Measurements from ENCODE around the gene FLNB. TPM values are rescaled to one million over a fixed set of nuclear protein-coding genes. Genes with fewer than 3 reads are reported as not detected.

FLNB gene
- total RNA-seq, 2 experiments from 2014 or later = 33.3 to 37.9 TPM

GRCh38 chr3:58122936-58123700 is 114.9 kb downstream of the FLNB start:
- Mint-ChIP-seq H3K9me3 (no peaks in the 10 kb centered on the region), H3K36me3 (ENCODE audit: low read depth) (peaks cover 44% of the 10 kb centered on the region), H3K4me3 (no peak overlapping the region), H3K27ac (no peak overlapping the region), H3K4me1 (peaks cover under 1% of the 10 kb centered on the region), H3K27me3 (no peaks in the 10 kb centered on the region)
- CTCF ChIA-PET = interaction anchor here (0.6 to 1.5 kb wide), 3 partner anchors 12 to 171 kb away, joined by 3 to 4 read pairs (median 3); partner anchors contain the start of gene FLNB
- DNase-seq = no peak
- POLR2A ChIA-PET = no interaction called here

GRCh38 chr3:58124387-58124786 is 116.2 kb downstream of the FLNB start:
- no peak overlapping the region for H3K27ac Mint-ChIP-seq
- ChIA-PET POLR2A (no interaction called here), CTCF (interaction anchor here (1.5 kb wide), 1 partner anchor 117 kb away, joined by 4 read pairs; the partner anchor contains the start of gene FLNB)
- peaks cover 12% of the 10 kb centered on the region for H3K4me1 Mint-ChIP-seq
- H3K9me3 Mint-ChIP-seq = no peaks in the 10 kb centered on the region
- no peaks in the 10 kb centered on the region for H3K27me3 Mint-ChIP-seq
- H3K36me3 Mint-ChIP-seq (ENCODE audit: low read depth) = peaks cover 54% of the 10 kb centered on the region
- H3K4me3 Mint-ChIP-seq = no peak overlapping the region
- no peak for DNase-seq

DNA sequence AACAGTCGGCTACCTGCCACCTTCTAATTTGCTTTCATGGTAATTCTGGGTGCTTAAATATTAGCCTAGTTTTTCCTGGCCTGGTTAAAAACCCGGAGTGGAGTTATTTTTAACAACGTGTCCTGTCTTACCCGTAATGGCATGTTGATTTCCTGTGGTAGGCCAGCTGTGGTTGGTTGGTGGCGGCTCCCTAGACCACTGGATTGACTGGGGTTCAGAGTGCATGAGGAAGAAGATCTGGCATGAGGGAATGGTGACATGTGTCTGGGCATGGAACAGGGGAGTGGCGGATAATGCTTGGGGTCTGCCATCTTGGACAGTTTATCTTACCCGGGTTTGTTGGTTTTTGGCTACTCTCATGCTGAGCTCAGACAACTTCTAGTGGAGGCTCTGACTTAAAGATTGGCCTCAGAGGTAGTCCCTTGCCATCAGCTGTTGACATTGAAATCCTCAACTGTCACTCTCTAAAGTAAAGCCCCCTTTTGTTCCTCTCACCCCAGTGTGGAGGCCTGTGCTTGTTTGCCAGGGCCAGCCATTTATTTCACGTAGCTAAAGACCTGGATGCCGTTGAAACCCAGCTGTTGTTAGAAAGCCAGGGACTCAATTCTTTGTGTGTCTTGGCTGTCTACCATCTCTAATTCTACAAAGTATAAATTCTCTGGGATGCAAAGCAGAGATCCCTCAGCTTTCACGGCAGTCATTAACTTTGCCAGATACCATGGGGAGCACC is 121.0 kb downstream of the FLNB start:
- ChIA-PET CTCF (interaction anchor here (0.6 to 1.8 kb wide), 2 partner anchors 154 to 176 kb away, joined by 3 to 4 read pairs; partner anchors contain the start of genes HTD2 and RPP14), POLR2A (no interaction called here)
- Mint-ChIP-seq H3K4me1 (peaks cover 14% of the 10 kb centered on the region), H3K9me3 (no peaks in the 10 kb centered on the region), H3K27ac (no peak overlapping the region), H3K27me3 (no peaks in the 10 kb centered on the region), H3K36me3 (ENCODE audit: low read depth) (peaks cover 57% of the 10 kb centered on the region), H3K4me3 (no peak overlapping the region)
- no peak for DNase-seq

GRCh38 chr3:58130591-58130990 is 122.4 kb downstream of the FLNB start:
- no peak overlapping the region for H3K27ac Mint-ChIP-seq
- H3K36me3 Mint-ChIP-seq (ENCODE audit: low read depth) = peaks cover 53% of the 10 kb centered on the region
- POLR2A ChIA-PET = no interaction called here
- CTCF ChIA-PET = interaction anchor here (1.8 to 3.3 kb wide), 2 partner anchors 36 to 175 kb away, joined by 4 to 9 read pairs; partner anchors contain the start of genes HTD2 and RPP14
- H3K4me1 Mint-ChIP-seq = peaks cover 14% of the 10 kb centered on the region
- no peaks in the 10 kb centered on the region for H3K27me3 Mint-ChIP-seq
- H3K9me3 Mint-ChIP-seq = no peaks in the 10 kb centered on the region
- DNase-seq = no peak
- H3K4me3 Mint-ChIP-seq = no peak overlapping the region

GRCh38 chr3:58131101-58131825 is 123.0 kb downstream of the FLNB start:
- no peaks in the 10 kb centered on the region for H3K9me3 Mint-ChIP-seq
- no peak overlapping the region for H3K4me3 Mint-ChIP-seq
- POLR2A ChIA-PET = no interaction called here
- CTCF ChIA-PET = interaction anchor here (3.3 kb wide), 1 partner anchor 36 kb away, joined by 9 read pairs; no protein-coding TSS in a partner anchor
- H3K36me3 Mint-ChIP-seq (ENCODE audit: low read depth) = peaks cover 55% of the 10 kb centered on the region
- H3K27ac Mint-ChIP-seq = no peak overlapping the region
- peaks cover 14% of the 10 kb centered on the region for H3K4me1 Mint-ChIP-seq
- H3K27me3 Mint-ChIP-seq = no peaks in the 10 kb centered on the region
- DNase-seq = no peak

DNA sequence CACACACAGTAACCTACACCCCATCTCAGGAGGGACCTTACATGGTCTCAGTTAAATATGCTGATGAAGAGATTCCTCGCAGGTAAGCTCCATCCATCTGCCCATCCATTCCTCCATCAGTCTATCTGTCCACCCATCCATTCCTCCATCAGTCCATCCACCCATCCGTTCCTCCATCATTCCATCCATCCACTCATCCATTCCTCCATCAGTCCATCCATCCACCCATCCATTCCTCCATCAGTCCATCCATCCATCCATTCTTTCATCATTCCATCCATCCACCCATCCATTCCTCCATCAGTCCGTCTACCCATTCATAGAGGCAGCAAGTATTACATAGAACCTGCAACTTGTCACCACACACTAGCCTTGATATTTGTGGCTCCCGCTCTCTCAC is 124.6 kb downstream of the FLNB start:
- Mint-ChIP-seq H3K4me3 (no peak overlapping the region), H3K9me3 (no peaks in the 10 kb centered on the region), H3K36me3 (ENCODE audit: low read depth) (peaks cover 51% of the 10 kb centered on the region), H3K27ac (no peak overlapping the region), H3K4me1 (peaks cover 14% of the 10 kb centered on the region), H3K27me3 (no peaks in the 10 kb centered on the region)
- ChIA-PET CTCF (interaction anchor here (1.4 to 3.3 kb wide), 3 partner anchors 34 to 125 kb away, joined by 3 to 9 read pairs (median 5); no protein-coding TSS in a partner anchor), POLR2A (no interaction called here)
- DNase-seq = no peak

GRCh38 chr3:58134468-58134867 is 126.2 kb downstream of the FLNB start:
- Mint-ChIP-seq H3K9me3 (no peaks in the 10 kb centered on the region), H3K4me3 (no peak overlapping the region), H3K27me3 (no peaks in the 10 kb centered on the region), H3K36me3 (ENCODE audit: low read depth) (peaks cover 46% of the 10 kb centered on the region), H3K4me1 (peaks cover 1% of the 10 kb centered on the region), H3K27ac (no peak overlapping the region)
- POLR2A ChIA-PET = no interaction called here
- DNase-seq = no peak
- CTCF ChIA-PET = interaction anchor here (0.5 to 0.7 kb wide), 2 partner anchors 11 to 198 kb away, joined by 3 to 4 read pairs; no protein-coding TSS in a partner anchor

DNA sequence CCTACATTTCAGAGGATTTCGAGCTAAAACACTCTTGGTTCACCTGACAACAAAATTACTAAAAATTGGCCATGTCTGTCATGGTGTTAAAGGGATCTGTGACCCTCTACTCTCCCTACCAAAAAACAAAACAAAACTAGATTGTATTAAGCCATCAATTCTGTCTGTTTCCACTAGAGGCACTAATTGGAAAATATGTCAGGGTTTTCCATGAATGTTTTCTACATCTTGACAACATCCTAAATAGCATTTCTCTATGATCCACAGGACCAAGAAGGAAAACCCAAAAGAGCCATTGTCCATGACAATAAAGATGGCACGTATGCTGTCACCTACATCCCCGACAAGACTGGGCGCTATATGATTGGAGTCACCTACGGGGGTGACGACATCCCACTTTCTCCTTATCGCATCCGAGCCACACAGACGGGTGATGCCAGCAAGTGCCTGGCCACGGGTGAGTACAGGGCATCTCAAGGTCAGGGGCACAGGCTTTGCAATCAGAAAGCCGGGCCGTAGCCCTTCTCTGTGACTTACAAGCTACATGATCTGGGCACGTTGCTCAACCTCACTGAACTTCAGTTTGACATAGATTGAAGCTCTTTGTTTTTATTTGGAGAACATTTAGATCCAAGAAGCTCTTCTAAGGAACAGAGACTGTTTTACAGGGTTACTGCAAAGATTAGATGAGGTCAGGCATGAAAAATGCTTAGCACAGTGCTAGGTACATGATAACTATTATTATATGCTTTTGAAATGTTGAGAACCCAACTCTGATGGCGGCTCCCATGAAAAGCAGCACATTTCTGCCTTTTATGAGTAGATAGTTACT is 127.7 kb downstream of the FLNB start:
- H3K4me1 Mint-ChIP-seq = no peaks in the 10 kb centered on the region
- H3K27ac Mint-ChIP-seq = no peak overlapping the region
- no peak for DNase-seq
- H3K4me3 Mint-ChIP-seq = no peak overlapping the region
- ChIA-PET CTCF (no interaction called here), POLR2A (no interaction called here)
- no peaks in the 10 kb centered on the region for H3K9me3 Mint-ChIP-seq
- H3K36me3 Mint-ChIP-seq (ENCODE audit: low read depth) = peaks cover 49% of the 10 kb centered on the region
- H3K27me3 Mint-ChIP-seq = no peaks in the 10 kb centered on the region

DNA sequence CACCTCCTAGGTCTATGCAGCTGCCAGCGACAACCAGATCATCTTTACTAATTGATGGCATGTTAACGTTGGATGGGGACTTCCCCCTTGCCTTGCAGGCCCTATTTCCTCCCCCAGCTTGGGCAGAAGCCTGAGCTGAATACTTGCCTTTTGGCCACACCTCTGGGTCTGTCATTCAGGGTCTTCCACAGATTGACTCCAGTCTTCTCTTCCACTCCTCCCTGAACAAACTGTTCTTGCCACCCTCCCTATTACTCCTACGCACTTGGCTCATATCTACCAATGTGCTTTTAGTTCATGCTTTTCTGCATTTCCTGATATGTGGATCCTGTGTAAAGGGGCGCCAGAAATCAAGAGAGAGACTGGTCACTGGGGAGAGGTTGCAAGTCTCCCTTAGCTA is 129.1 kb downstream of the FLNB start:
- no peak overlapping the region for H3K27ac Mint-ChIP-seq
- CTCF ChIA-PET = no interaction called here
- POLR2A ChIA-PET = no interaction called here

GRCh38 chr3:58141766-58142345 is 133.6 kb downstream of the FLNB start:
- no peak for DNase-seq
- CTCF ChIA-PET = no interaction called here
- no peaks in the 10 kb centered on the region for H3K27me3 Mint-ChIP-seq
- no peak overlapping the region for H3K4me3 Mint-ChIP-seq
- no peaks in the 10 kb centered on the region for H3K9me3 Mint-ChIP-seq
- no peak overlapping the region for H3K27ac Mint-ChIP-seq
- H3K36me3 Mint-ChIP-seq (ENCODE audit: low read depth) = peaks cover 26% of the 10 kb centered on the region
- no peaks in the 10 kb centered on the region for H3K4me1 Mint-ChIP-seq
- POLR2A ChIA-PET = no interaction called here

More for the DNA sequence above, 129.1 kb downstream of the FLNB start:
- no peaks in the 10 kb centered on the region for H3K4me1 Mint-ChIP-seq
- no peaks in the 10 kb centered on the region for H3K9me3 Mint-ChIP-seq
- no peak overlapping the region for H3K4me3 Mint-ChIP-seq
- no peak for DNase-seq
- H3K27me3 Mint-ChIP-seq = no peaks in the 10 kb centered on the region
- peaks cover 41% of the 10 kb centered on the region for H3K36me3 Mint-ChIP-seq (ENCODE audit: low read depth)

DNA sequence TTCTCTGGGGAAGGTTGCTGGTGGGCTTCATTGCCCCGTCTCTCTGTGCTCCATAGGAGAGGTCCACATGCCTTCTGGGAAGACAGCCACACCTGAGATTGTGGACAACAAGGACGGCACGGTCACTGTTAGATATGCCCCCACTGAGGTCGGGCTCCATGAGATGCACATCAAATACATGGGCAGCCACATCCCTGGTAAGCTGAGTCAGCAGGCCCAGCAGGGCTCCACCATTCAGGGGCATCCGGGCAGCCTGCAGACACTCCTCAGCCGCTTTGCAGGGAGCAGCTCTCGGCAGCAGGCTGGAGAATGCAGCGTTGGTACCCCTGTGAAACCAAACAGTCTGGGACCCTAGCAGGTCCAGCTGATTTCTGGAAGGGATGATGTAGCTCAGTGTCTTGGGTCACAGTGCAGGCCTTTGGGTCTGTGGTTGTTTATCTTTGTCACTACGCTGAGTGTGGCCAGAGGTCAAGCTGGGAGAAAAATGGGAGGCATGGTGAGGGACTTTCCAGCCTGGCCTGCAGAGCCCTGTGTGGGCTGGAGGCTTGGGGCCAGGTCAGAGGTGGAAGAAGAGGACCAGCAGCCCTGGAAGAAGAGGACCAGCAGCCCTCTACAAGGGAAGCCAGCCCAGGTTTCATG is 135.3 kb downstream of the FLNB start:
- H3K36me3 Mint-ChIP-seq (ENCODE audit: low read depth) = peaks cover 24% of the 10 kb centered on the region
- no peak overlapping the region for H3K4me3 Mint-ChIP-seq
- H3K27ac Mint-ChIP-seq = no peak overlapping the region
- ChIA-PET CTCF (no interaction called here), POLR2A (no interaction called here)
- H3K9me3 Mint-ChIP-seq = no peaks in the 10 kb centered on the region
- no peaks in the 10 kb centered on the region for H3K27me3 Mint-ChIP-seq
- DNase-seq = no peak
- H3K4me1 Mint-ChIP-seq = no peaks in the 10 kb centered on the region
